ENCODE results near the gene SESN2.

Gene SESN2

DNA sequence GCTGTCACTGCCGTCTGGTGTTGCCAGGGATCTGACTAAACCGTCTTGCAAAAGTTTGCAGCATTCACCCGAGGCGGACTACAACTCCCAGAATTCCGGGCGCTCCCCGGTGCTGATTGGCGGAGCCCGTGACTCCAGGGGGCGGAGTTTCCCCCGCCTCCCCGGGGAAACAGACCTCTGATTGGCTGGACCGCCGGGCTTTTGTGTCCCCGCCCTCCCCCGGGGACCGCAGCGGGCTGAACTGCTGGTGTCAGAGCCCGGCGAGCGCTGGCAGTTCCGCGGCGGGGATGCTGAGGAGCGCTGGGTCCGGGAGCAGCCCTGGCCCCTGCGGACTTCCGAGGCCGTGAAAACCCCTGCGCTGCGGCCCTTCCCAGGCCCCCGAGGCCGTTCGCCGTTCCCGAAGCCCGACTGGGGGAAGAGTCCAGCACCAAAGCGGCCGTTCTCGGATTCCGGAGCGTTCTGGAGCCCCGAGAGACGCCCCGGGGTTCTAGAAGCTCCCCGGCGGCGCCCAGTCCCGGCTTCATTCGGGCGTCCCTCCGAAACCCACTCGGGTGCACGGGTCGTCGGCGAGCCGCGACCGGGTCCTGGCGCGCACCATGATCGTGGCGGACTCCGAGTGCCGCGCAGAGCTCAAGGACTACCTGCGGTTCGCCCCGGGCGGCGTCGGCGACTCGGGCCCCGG lies at the start of gene SESN2:
Gene SESN2, plus strand, starts transcription at position 267 of the 682 bp plus-strand sequence. Its CDS starts 330 bp downstream, at position 597.
- DNase-seq (ENCODE audit: low read depth) = peak; percentile 93

DNA sequence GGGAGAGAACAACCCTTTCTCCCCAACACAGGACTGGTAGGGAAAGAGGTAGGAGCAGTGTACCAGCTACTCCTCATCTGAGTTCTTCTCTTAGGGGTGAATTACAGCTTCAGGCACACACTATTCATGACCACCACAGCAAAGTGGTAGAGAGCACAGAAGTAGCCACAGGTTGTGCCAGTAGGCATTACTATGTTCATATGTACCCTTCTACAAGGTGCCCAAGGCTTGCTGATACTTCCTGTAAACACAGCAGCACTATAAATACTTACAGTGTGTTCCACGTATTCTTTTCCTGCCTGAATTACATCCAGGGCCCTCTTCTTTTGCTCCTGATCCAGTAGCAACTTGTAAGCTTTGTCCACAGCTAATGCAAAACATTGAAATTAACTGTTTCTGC lies 49.6 kb upstream of the SESN2 start:
- DNase-seq (ENCODE audit: low read depth) = no peak

- no peak for DNase-seq (ENCODE audit: low read depth)
These were observed 46.0 kb upstream of the SESN2 start for GRCh38 chr1:28213315-28213714.

GRCh38 chr1:28229089-28229488 lies 30.2 kb upstream of the SESN2 start:
- DNase-seq (ENCODE audit: low read depth) = no peak

DNA sequence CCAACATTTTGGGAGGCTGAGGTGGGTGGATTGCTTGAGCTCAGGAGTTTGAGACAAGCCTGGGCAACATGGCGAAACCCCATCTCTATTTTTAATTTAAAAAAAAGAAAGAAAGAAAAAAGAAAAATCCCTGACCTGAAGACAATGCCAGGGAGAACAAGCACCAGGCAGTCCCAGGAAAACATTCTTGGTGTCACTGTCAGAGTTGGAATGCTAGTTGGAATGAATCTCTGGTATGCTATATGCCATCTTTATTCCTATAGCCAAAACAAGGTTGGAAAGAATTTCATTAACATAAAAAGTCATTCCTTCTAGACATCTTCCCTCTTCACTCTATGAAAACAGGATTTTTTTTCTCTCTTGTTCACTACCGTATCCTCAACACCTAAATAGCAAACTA lies 29.3 kb upstream of the SESN2 start:
- no peak for DNase-seq (ENCODE audit: low read depth)

DNA sequence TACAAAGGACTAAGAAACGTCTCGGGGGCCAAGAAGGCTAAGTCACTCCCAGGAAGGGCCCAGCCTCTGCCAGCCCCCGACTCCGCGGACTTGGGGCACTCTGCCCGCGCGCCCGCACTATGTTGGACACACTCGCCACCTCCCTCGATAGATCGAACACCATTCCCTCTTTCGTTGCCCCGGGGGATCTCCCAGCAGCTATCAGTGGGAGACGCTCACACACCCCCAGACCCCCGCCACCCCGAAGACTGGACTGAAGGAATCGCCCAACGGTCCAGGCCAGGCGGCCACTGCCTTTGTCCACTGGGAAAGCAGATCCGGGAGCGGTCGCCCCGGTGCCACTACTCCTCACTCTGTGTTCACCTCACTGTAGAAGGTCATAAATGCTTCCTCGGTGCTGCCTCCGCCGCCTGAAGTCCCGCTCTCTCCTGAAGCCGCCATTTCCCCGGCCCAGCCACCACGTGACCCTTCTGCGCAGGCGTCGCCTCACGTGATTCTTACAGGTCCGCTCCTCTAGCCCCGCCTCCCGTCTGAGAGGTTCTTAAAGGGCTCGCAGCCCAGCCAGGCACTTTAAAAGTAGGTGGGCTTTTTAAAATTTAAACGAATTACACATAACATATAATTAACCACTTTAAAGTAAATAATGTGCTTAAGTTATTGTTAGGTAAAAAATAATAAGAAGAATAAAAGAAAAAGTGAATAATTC lies 26.6 kb upstream of the SESN2 start, which contains the start of gene DNAJC8:
Gene DNAJC8, minus strand, starts transcription at position 472 of the 706 bp plus-strand sequence. Its CDS starts 31 bp downstream, at position 441.
- peak; percentile 89 for DNase-seq (ENCODE audit: low read depth)

DNA sequence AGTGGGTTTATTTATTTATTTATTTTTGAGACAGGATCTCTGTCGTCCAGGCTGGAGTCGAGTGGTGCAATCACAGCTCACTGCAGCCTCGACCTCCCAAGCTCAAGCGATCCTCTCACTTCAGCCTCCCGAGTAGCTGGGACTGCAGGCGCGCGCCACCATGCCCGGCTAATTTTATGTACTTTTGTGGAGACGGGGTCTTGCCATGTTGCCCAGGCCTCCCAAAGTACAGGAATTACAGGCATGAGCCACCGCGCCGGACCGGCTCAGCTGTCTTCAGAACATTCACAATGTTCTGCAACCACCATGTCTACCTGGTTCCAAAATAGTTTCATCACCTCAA lies 26.1 kb upstream of the SESN2 start:
- DNase-seq (ENCODE audit: low read depth) = no peak

GRCh38 chr1:28235755-28236655 lies 23.3 kb upstream of the SESN2 start, which contains the start of gene ATP5IF1:
Gene ATP5IF1 (plus strand): TSS chr1:28236124. CDS start chr1:28236184, 60 bp downstream.
- DNase-seq (ENCODE audit: low read depth) = peak; percentile 93

DNA sequence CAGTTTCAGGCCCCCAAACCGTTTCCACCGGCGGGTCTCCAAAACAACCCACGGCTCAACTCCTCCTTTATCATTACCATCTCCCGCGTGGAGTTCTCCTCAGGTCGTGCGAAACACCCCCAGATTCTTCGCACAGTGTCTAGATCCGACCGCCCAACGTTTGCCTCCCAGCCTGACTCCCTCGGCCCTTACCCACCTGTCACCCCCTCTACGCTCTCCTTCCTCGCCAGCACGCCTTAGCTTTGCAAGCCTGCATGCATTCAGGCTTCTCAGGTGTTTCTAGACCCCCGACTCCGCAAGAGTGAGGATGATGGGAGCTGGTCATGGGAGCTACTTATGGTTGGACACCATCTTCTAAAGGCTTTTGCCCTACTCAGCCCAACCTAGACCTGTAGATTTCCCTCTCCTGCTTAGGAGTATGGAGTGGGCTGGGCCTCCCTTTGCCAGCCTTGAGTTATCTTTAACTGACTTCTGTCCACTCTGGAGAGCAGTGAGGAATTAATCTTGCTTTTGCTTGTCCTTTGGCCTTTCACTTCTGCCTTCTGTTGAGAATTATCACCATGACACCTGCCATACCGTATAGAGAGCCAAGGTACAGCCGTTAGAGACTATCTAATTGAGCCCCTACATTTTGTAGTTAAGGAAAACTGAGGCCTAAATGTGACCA lies 22.5 kb upstream of the SESN2 start:
- DNase-seq (ENCODE audit: low read depth) = no peak

GRCh38 chr1:28239004-28239403 lies 20.3 kb upstream of the SESN2 start:
- no peak for DNase-seq (ENCODE audit: low read depth)

GRCh38 chr1:28240024-28240423 lies 19.3 kb upstream of the SESN2 start:
- DNase-seq (ENCODE audit: low read depth) = no peak

GRCh38 chr1:28241638-28242241 lies 17.6 kb upstream of the SESN2 start:
- no peak for DNase-seq (ENCODE audit: low read depth)

GRCh38 chr1:28243685-28244311 lies 15.5 kb upstream of the SESN2 start:
- no peak for DNase-seq (ENCODE audit: low read depth)

DNA sequence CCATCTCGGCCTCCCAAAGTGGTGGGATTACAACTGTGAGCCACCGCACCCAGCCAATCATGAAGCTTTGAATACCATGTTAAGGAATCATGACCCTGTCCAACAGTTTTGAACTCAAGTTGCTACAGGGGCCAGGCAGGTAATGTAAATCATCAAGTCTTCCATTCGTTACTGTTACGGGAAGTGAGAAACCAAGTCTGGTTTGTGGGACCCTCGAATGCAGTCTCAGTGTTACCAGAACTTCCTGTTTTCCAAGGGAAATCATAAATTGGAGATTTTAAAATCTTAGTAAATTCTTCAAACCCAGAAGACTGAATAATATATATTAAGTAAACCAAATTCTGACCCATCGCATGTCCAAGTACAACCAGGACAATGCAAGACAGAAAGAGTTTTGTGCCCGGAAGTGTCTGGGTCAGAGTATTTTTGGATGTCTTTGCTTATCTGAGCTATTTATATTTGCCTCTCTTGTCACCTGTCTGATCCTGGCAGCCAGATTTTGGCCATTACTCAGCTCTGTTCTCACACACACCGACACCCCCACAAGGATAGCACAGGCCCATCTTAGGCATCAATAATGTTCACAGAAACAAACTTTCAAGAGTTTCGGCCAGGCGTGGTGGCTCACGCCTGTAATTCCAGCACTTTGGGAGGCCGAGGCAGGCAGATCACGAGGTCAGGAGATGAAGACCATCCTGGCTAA lies 14.6 kb upstream of the SESN2 start:
- no peak for DNase-seq (ENCODE audit: low read depth)

DNA sequence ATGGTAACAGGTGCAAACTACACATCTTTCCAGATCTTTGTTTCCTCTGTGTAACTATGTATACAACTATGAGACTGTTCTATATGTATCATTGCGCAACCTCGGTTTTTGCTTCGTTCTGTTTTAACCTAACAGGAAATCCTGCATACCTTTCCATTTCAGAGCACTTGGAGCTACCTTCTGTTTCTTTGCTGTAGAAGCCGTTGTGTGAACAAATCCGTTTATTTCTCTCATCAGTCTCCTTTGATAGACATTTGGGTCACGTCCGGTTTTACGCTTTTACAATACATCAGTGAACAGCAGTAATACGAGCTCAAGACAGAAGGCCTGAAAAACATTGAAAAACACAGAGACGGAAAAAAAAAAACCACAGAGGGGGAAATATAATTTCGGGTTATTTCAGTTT lies 12.9 kb upstream of the SESN2 start:
- no peak for DNase-seq (ENCODE audit: low read depth)

GRCh38 chr1:28247612-28248272 lies 11.6 kb upstream of the SESN2 start:
- DNase-seq (ENCODE audit: low read depth) = no peak

GRCh38 chr1:28248273-28249012 lies 10.9 kb upstream of the SESN2 start:
- DNase-seq (ENCODE audit: low read depth) = peak; percentile 59

DNA sequence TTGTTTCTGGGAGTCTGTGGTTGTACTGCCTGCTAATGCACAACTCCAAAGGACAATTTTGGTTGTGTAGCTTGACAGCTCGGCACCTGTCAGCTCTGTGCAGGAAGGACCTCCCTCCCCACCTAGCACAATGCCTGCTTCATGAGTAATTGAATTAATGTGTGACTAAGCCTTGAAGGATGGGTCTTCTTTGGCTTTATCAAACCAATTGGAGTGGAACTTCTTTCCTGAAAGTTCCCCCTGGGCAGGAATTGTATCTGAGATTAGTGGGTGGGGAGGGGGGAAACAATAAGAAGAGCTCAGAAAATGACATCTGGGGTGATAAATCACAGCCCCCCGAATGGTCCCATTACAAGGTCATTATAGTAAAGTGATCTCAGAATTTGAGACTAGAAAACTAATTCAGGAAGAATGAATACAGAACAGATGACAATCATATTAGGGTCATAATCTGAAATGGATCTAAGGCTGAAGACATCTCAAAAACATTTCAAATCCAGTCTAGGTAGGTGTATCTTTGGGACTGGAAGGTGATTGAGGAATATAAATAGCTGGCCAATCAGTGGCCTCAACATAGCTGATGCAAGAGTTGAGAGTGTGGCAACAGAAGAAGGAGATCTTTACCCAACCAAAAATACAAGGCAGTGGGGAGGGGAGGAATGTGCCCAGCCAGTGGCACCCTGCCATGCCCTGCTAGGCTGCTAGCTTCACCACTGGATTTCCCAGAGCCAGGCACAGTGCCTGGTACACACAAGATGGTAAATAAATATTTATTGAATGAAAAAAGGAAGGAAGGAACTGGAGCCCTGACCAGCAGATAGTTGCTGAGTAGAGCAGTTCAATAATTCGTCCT lies 10.1 kb upstream of the SESN2 start:
- no peak for DNase-seq (ENCODE audit: low read depth)
